Sigmoid colon (tissue), 7 donors: ENCODE data around the gene TBXAS1. TPM values are rescaled to one million over a fixed set of nuclear protein-coding genes. Genes with fewer than 3 reads are reported as not detected.

ENCODE experiments used
- DNase-seq: peaks from one replicate; pipeline ENCODE4 v3.0.0-alpha.2; 2019
- H3K27ac ChIP-seq, 4 donors: fragments of 200-600 bp; sonication (generic); one replicate each; pipeline ENCODE4 v1.5.1; 2016 to 2019; ENCODE audit warnings: mild to moderate bottlenecking in 1 of 4
- H3K27me3 ChIP-seq, 3 donors: fragments of 200-600 bp; sonication (generic); one replicate each; pipeline ENCODE4 v1.5.1; 2019; ENCODE audit warnings: mild to moderate bottlenecking in 1 of 3
- H3K36me3 ChIP-seq, 4 donors: fragments of 200-600 bp; sonication (generic); one replicate each; pipeline ENCODE4 v1.5.1; 2016 to 2019
- H3K4me1 ChIP-seq, 4 donors: fragments of 200-600 bp; sonication (generic); one replicate each; pipeline ENCODE4 v1.5.1; 2017 to 2019
- H3K4me3 ChIP-seq, 4 donors: fragments of 200-600 bp; sonication (generic); one replicate each; pipeline ENCODE4 v1.5.1; 2017 to 2019; ENCODE audit warnings: mild to moderate bottlenecking in 2 of 4, moderate library complexity in 1 of 4
- H3K9me3 ChIP-seq, 4 donors: fragments of 200-600 bp in 3 of 4; sonication (generic) in 3 of 4; one replicate each; pipeline versions ENCODE4 v1.5.1 to v1.6.1; 2013 to 2019
- EP300 ChIP-seq, 4 donors: sonication (generic); formaldehyde crosslinking; IDR thresholded peaks; one replicate each; pipeline ENCODE4 v1.6.1; 2017; ENCODE audit warnings: antibody characterized with exemption in 4 of 4
- POLR2A ChIP-seq, 2 donors: fragments of 450-650 bp; IDR thresholded peaks; one replicate each; pipeline ENCODE4 v1.6.1; 2016; ENCODE audit warnings: antibody characterized with exemption in 2 of 2, mild to moderate bottlenecking in 2 of 2, moderate library complexity in 2 of 2
- POLR2AphosphoS5 ChIP-seq, 4 donors: sonication (generic); formaldehyde crosslinking; IDR thresholded peaks; one replicate each; pipeline ENCODE4 v1.6.1; 2017; ENCODE audit warnings: antibody characterized with exemption in 4 of 4
- WGBS, 2 donors: extraction: QIAGEN DNeasy Blood & Tissue Kit; methylation state at CpG; one replicate each; pipeline ENCODE4 v1.1.7; 2013; 5-methylcytosine and 5-hydroxymethylcytosine counted together
- intact Hi-C: fragments of 100-400 bp; cut with DNase I; formaldehyde crosslinking; loops from one replicate; pipeline ENCODE4 v1.15.1; 2023
- polyA plus RNA-seq, 3 donors: library from polyadenylated mRNA; stranded (reverse); fragments of 200-250 nt; gene quantifications; one replicate each; pipeline ENCODE4 v1.2.3, GENCODE V29; 2013
- total RNA-seq, 4 donors: library from RNA; depleted of rRNA; stranded (reverse); fragments of >200 nt; gene quantifications; one replicate each; pipeline ENCODE4 v1.1.0, GENCODE V29; 2016
- TF ChIP-seq, protein P1 (sequence below), 4 experiments: fragments of 450-650 bp in 3 of 4; fragments of 200-600 bp in 1 of 4; IDR thresholded peaks; one replicate each; pipeline ENCODE4 v1.5.1; 2016 to 2019; ENCODE audit warnings: antibody characterized with exemption in 4 of 4, mild to moderate bottlenecking in 3 of 4, moderate library complexity in 2 of 4
- donor health status: healthy with polysubstance abuse.
- donor health status: Bipolar disorder and iron deficiency.
- donor health status: healthy.

The TBXAS1 gene
- total and polyA plus RNA-seq, 7 donors, result 6.0 to 28.2 (median 19.3) TPM

DNA sequence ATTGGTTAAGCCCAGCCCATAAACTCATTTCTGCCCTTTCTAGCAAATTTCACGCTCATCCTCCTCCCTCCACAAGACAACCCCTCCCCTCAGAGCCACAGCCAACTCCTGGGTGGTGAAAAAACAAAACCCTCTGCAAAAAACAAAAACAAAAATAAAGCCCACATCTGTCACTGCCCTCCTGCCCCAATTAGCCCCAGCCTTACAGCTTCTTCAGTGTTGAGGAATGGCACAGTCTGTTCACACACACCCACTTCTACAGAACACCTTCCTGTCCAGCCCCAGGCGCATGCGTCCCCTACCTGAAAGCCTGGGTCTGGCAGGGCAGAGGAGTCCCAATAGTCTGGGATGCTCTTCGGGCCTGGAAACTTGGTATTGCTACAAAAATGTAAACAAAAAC lies 199.2 kb downstream of the TBXAS1 start:
- Histone ChIP-seq H3K4me1 (no peaks in the 10 kb centered on the region), H3K4me3 (no peak overlapping the region), H3K27ac (no peak overlapping the region), H3K9me3 (no peaks in the 10 kb centered on the region), H3K27me3 (no peaks in the 10 kb centered on the region), H3K36me3 (peaks cover 8 to 48% (median 13%) of the 10 kb centered on the region in 4 donors)
- intact Hi-C loops, result no loop called here
- TF ChIP-seq POLR2AphosphoS5 (IDR thresholded peaks at IDR 0.05), result no peak
- no peak for TF ChIP-seq POLR2A (IDR thresholded peaks at IDR 0.05)
- 96 to 97% methylated on average over 4 of the region's 4 CpGs for WGBS, 2 donors
- DNase-seq, result no peak

DNA sequence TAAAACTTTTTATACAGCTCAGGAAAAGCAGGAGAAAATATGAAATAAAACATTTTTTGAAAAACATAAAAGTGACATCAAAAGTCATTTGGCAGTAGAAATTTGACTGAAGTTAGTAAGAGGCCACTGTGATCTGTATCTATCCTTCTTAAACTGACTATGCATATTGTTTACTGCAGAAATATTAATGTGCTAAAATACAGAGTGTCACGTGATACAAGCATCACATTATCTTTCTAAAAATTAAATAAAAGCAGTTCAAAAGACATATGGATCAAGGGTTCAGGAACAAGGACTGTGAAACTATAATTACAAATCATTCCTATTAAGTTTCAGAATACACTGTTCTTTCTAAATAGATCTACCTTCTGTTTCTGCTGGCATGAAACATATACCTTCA lies 200.0 kb downstream of the TBXAS1 start:
- intact Hi-C loops, result no loop called here
- no peak for TF ChIP-seq POLR2A (IDR thresholded peaks at IDR 0.05)
- TF ChIP-seq POLR2AphosphoS5 (IDR thresholded peaks at IDR 0.05), result no peak
- TF ChIP-seq, protein P1, sequence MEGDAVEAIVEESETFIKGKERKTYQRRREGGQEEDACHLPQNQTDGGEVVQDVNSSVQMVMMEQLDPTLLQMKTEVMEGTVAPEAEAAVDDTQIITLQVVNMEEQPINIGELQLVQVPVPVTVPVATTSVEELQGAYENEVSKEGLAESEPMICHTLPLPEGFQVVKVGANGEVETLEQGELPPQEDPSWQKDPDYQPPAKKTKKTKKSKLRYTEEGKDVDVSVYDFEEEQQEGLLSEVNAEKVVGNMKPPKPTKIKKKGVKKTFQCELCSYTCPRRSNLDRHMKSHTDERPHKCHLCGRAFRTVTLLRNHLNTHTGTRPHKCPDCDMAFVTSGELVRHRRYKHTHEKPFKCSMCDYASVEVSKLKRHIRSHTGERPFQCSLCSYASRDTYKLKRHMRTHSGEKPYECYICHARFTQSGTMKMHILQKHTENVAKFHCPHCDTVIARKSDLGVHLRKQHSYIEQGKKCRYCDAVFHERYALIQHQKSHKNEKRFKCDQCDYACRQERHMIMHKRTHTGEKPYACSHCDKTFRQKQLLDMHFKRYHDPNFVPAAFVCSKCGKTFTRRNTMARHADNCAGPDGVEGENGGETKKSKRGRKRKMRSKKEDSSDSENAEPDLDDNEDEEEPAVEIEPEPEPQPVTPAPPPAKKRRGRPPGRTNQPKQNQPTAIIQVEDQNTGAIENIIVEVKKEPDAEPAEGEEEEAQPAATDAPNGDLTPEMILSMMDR (IDR thresholded peaks at IDR 0.05), result no peak
- no peak for TF ChIP-seq EP300 (IDR thresholded peaks at IDR 0.05)
- Histone ChIP-seq H3K4me1 (no peaks in the 10 kb centered on the region), H3K4me3 (no peak overlapping the region), H3K27me3 (no peaks in the 10 kb centered on the region), H3K9me3 (no peaks in the 10 kb centered on the region), H3K36me3 (peaks cover 8 to 48% (median 15%) of the 10 kb centered on the region in 4 donors), H3K27ac (no peak overlapping the region)
- DNase-seq, result no peak
- WGBS, 2 donors, result 89 to 92% methylated on average over 1 of the region's 1 CpG

DNA sequence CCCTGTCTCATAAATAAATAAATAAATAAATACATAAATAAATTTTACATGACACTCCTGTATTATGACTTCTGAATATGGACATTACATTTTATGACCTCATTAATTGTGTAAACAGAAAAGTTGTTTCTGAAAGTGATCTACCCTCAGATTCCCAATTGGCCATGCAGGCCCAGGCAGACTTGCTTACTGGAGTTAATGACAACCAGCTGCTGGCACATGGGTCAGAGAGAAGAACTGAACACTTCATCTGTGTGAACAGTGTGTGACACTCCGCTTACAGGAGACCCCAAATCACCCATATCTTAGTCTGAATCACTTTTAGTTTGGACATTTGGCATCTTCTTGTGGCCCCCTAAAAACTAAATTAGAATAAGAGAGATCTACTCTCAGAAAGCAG lies 202.3 kb downstream of the TBXAS1 start:
- H3K4me1 ChIP-seq, result peaks cover 0 to 5% (median 2%) of the 10 kb centered on the region in 4 donors
- DNase-seq, result no peak

GRCh38 chr7:140033036-140033435 lies 204.0 kb downstream of the TBXAS1 start:
- Histone ChIP-seq H3K27ac (no peak overlapping the region), H3K4me3 (no peak overlapping the region), H3K4me1 (peaks cover 0 to 8% (median 3%) of the 10 kb centered on the region in 4 donors), H3K27me3 (no peaks in the 10 kb centered on the region), H3K9me3 (no peaks in the 10 kb centered on the region), H3K36me3 (peaks cover 4 to 25% (median 8%) of the 10 kb centered on the region in 4 donors)
- intact Hi-C loops, result no loop called here
- DNase-seq, result no peak
- TF ChIP-seq, protein P1 (IDR thresholded peaks at IDR 0.05), result no peak
- no peak for TF ChIP-seq EP300 (IDR thresholded peaks at IDR 0.05)
- TF ChIP-seq POLR2A (IDR thresholded peaks at IDR 0.05), result no peak
- TF ChIP-seq POLR2AphosphoS5 (IDR thresholded peaks at IDR 0.05), result peak in 1 of 4 donors; percentile 42
- WGBS, 2 donors, result 89 to 94% methylated on average over 8 of the region's 8 CpGs

More for the DNA sequence above, 202.3 kb downstream of the TBXAS1 start:
- intact Hi-C loops, result no loop called here
- no peak overlapping the region for H3K4me3 ChIP-seq
- no peaks in the 10 kb centered on the region for H3K27me3 ChIP-seq
- no peak overlapping the region for H3K27ac ChIP-seq
- WGBS, 2 donors, result 96 to 98% methylated on average over 1 of the region's 1 CpG
- TF ChIP-seq EP300 (IDR thresholded peaks at IDR 0.05) (no peak), POLR2AphosphoS5 (IDR thresholded peaks at IDR 0.05) (no peak), POLR2A (IDR thresholded peaks at IDR 0.05) (no peak)
- TF ChIP-seq, protein P1 (IDR thresholded peaks at IDR 0.05), result no peak
- peaks cover 2 to 29% (median 9%) of the 10 kb centered on the region in 4 donors for H3K36me3 ChIP-seq
- no peaks in the 10 kb centered on the region for H3K9me3 ChIP-seq

DNA sequence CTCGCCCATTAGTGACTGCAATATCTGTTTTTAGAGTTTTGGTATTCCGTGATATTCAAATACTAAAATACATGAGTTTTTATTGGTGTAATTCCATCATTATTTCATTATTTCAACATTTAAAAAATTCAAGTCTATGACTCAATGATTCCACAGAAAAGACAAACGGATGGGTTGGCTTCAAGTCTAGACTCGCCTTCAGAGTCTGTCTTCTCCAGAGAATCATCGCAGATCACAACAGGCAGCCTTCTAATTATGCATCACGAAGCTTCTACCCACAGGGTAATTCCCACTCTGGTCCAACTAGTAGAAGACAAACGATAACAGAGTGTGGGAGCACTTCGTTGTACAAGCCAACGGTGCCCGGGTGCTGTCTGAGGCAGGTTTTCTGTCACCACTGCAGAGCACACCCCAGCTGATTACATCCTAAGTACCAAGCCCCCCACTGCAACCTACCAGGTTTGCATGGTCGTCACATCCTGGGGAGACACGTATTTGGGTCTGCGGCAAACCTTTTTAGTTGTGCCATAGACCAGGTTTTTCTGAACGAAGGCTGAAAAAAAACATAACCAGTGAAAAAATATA lies 204.8 kb downstream of the TBXAS1 start:
- Histone ChIP-seq H3K27me3 (no peaks in the 10 kb centered on the region), H3K27ac (no peak overlapping the region), H3K36me3 (peaks cover 0 to 27% (median 8%) of the 10 kb centered on the region in 4 donors), H3K4me3 (no peak overlapping the region), H3K9me3 (no peaks in the 10 kb centered on the region), H3K4me1 (peaks cover 0 to 8% (median 3%) of the 10 kb centered on the region in 4 donors)
- intact Hi-C loops, result no loop called here
- 97% methylated on average over 14 of the region's 14 CpGs for WGBS, 2 donors
- TF ChIP-seq, protein P1 (IDR thresholded peaks at IDR 0.05), result no peak
- no peak for TF ChIP-seq POLR2A (IDR thresholded peaks at IDR 0.05)
- TF ChIP-seq POLR2AphosphoS5 (IDR thresholded peaks at IDR 0.05), result no peak
- DNase-seq, result no peak
